NB4 (cell line): Measurements from ENCODE around the gene MED26.

Source experiments
- DNase-seq: peaks from one replicate; pipeline ENCODE4 v3.0.0; 2010; ENCODE audit warnings: low read depth
- H3K4me3 ChIP-seq: one replicate; pipeline ENCODE4 v1.5.1; 2011; ENCODE audit warnings: mild to moderate bottlenecking, low read depth, low read length, moderate library complexity
- CTCF ChIP-seq: IDR thresholded peaks from one replicate; pipeline ENCODE4 v1.5.1; 2012; ENCODE audit warnings: low read depth, low read length
- MAX ChIP-seq: IDR thresholded peaks from 2 replicates; pipeline ENCODE4 v1.6.1; 2011; ENCODE audit warnings: low read depth, low read length
- MYC ChIP-seq: IDR thresholded peaks from 2 replicates; pipeline ENCODE4 v1.6.1; 2011; ENCODE audit warnings: low read depth, low read length
- POLR2A ChIP-seq: IDR thresholded peaks from 2 replicates; pipeline ENCODE4 v1.6.1; 2011; ENCODE audit warnings: mild to moderate bottlenecking; ENCODE audit not compliant: insufficient read length; ENCODE audit errors: extremely low read depth

MED26 gene

DNA sequence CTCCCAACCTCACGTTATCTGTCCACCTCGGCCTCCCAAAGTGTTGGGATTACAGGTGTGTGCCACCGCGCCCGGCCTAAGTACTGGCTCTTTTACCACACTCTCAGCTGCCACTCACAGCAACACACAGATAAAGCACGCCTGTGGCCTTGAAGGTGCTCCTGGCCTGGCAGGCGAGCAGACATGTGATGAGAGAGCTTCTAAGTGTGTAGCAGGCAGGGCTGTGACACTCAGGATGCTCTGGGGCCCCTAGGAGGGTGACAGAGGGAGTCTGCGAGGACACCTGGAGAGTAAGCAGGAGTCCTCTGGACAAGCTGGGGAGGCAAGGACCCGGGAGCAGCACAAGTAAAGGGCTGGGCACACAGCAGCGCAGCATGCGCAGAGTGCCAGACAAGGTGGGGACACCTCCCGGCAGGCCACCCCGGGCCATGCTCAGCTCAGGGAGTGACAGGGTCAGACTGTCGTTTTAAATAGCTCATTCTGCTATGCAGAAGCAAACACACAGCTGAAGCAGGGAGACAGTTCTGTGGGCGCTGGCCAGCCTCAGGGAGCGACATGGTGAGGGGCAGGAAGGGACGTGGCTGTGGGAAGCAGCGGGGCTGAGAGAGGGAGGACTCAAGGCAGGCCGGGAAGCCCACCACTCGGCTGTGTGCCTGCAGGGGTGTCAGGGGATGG, 26.5 kb downstream of the MED26 start:
- no peak for TF ChIP-seq MYC
- no peak for TF ChIP-seq CTCF
- no peak for TF ChIP-seq MAX
- no peak for TF ChIP-seq POLR2A

DNA sequence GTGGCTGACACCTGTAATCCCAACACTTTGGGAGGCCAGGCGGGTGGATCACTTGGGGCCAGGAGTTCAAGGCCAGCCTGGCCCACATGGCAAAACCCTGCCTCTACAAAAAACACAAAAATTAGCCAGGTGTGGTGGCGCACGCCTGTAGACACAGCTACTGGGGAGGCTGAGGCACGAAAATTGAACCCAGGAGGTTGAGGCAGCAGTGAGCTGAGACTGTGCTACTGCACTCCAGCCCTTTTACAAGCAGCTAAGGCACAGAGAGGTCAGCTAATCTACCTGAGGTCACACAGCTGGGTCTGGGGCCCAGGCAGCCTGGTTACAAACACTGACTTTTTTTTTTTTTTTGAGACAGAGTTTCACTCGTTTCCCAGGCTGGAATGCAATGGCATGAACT, 27.2 kb downstream of the MED26 start:
- DNase-seq = no peak
- H3K4me3 ChIP-seq = no peak overlapping the region
- TF ChIP-seq CTCF (no peak), MYC (no peak), MAX (no peak), POLR2A (no peak)

More for the DNA sequence above, 26.5 kb downstream of the MED26 start:
- no peak for DNase-seq
- H3K4me3 ChIP-seq = no peak overlapping the region

DNA sequence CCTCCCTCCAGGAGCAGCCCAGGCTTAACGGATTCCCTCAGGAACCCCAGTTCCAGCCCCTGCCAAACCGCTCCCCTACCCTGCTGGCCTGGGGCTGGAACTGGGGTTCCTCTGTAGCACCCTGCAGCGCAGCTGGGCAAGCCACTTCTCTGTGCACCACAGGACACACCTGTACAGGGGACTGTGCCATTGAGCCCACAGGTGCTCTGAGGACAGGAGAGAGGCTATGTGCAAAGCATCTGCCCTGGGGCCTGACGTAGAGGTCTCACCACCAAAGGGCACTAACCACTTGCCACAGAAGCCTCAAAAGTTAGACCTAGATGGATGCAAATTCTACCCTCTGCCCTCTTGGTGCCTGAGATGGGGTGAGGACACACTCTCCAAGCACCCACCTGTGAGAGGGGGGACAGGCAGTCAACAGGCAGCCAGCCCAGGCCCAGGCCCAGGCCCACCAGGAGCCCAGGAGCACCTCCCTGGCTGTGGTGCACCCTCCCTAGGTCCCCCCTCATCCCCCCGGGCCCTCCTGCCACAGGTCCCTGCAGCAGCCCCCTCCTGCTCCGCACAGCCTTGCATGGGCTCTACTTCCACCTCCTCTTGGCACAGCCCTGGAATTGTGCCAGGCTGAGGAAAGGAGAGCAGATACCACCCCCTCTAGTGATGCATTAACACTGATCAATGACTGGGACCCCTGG, 28.2 kb downstream of the MED26 start:
- no peak overlapping the region for H3K4me3 ChIP-seq
- TF ChIP-seq MAX = no peak
- no peak for TF ChIP-seq CTCF
- TF ChIP-seq POLR2A = no peak
- no peak for TF ChIP-seq MYC
- DNase-seq = no peak

DNA sequence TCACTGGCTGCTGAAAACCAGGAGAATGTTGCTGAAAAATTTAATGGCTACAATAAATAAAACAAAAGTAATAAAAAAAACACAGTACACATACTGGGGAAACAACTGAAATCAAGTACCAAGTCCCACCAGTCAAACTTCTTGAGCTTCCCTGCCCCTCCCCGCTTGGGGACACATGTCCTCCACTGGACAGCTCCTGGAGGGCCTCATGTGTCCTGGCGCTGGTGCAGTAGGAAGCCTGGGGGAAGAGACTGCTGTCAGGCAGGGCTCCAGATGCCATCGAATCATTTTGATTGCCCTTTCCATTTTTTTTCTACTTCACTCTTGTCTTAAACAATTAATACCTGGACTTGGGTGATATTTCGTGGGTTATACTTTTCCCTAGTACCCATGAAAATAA, 29.2 kb downstream of the MED26 start:
- no peak for DNase-seq
- no peak overlapping the region for H3K4me3 ChIP-seq
- TF ChIP-seq POLR2A (no peak), MAX (no peak), CTCF (no peak), MYC (no peak)

- TF ChIP-seq MYC (no peak), MAX (no peak), POLR2A (no peak), CTCF (no peak)
- no peak overlapping the region for H3K4me3 ChIP-seq
- no peak for DNase-seq
Observed at GRCh38 chr19:16596399-16596798, 31.6 kb downstream of the MED26 start.
